Stimulated activated CD4-positive, alpha-beta T cell treated with anti-CD3 and anti-CD28 coated beads, Interleukin-2, amount 100 ng/mL, for 4 hours (primary cell): ENCODE measurements around the gene ZNF234.
"Not testable (repeated sequence)": the region's sequence is repeated elsewhere in the genome, so short reads cannot be mapped to it uniquely, and the experiment has no call there.

Experiments
- DNase-seq: peaks from one replicate; pipeline ENCODE4 v3.0.0-alpha.2; 2020; ENCODE audit warnings: low read depth

Gene ZNF234

GRCh38 chr19:44182145-44182544 lies 40.8 kb downstream of the ZNF234 start:
- DNase-seq = no peak

- DNase-seq = no peak
These were observed 48.7 kb downstream of the ZNF234 start for GRCh38 chr19:44190020-44190419.

GRCh38 chr19:44192127-44192526 lies 50.8 kb downstream of the ZNF234 start:
- no peak for DNase-seq

- DNase-seq = no peak
These were observed 55.4 kb downstream of the ZNF234 start for GRCh38 chr19:44196772-44197171.

GRCh38 chr19:44202470-44202869 lies 61.1 kb downstream of the ZNF234 start:
- no peak for DNase-seq

- no peak for DNase-seq
These were observed 61.6 kb downstream of the ZNF234 start for GRCh38 chr19:44202974-44203373.

- not testable (repeated sequence) for DNase-seq
These were observed 62.5 kb downstream of the ZNF234 start for GRCh38 chr19:44203877-44204276.

- no peak for DNase-seq
These were observed 63.4 kb downstream of the ZNF234 start for GRCh38 chr19:44204772-44205171.

- peak; percentile 73 for DNase-seq
These were observed 65.9 kb downstream of the ZNF234 start for GRCh38 chr19:44207126-44207803.
